NCI-H2227 (cell line): ENCODE measurements around the gene ALG10B.
"Not testable (repeated sequence)": the region's sequence is repeated elsewhere in the genome, so short reads cannot be mapped to it uniquely, and the experiment has no call there.

Experiments
- DNase-seq: peaks from one replicate; lab custom pipeline; 2025; ENCODE audit not compliant: unreplicated experiment; lab: John Stamatoyannopoulos, UW

Gene ALG10B, protein sequence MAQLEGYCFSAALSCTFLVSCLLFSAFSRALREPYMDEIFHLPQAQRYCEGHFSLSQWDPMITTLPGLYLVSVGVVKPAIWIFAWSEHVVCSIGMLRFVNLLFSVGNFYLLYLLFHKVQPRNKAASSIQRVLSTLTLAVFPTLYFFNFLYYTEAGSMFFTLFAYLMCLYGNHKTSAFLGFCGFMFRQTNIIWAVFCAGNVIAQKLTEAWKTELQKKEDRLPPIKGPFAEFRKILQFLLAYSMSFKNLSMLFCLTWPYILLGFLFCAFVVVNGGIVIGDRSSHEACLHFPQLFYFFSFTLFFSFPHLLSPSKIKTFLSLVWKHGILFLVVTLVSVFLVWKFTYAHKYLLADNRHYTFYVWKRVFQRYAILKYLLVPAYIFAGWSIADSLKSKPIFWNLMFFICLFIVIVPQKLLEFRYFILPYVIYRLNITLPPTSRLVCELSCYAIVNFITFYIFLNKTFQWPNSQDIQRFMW

DNA sequence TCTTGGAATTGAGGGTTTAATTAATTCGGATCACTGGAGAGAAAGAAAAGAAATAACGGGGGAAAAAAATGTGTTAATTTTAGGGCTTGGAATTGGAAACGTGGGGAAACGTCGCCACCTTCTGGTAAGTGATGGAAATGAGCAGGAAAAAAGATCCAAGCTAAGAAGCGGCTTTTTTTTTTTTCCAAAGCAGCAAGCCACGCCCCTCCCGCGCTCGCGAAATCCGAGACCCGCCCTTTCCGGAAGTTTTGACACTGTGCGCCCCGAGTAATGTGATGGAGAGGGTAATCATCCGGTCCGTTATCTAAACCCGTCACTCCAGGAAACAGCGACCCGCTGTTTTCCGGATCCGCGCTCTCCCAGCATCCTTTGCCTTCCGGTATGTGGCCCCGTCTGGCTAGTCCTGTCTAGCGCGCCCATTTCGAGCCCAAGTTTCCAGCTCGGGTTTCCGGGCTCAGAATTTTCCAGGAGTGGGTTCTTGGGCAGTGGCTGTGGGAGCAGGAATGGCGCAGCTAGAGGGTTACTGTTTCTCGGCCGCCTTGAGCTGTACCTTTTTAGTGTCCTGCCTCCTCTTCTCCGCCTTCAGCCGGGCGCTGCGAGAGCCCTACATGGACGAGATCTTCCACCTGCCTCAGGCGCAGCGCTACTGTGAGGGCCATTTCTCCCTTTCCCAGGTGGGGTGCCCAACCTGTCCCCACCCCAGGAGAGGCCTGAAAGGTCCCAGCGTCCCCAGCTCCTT lies at the start of gene ALG10B:
Gene ALG10B (plus strand): TSS at position 384 of the 739 bp plus-strand sequence. CDS start 120 bp downstream, at position 504.
- DNase-seq, result peak; percentile 95

GRCh38 chr12:38268612-38269011 lies 48.0 kb upstream of the ALG10B start:
- no peak for DNase-seq

DNA sequence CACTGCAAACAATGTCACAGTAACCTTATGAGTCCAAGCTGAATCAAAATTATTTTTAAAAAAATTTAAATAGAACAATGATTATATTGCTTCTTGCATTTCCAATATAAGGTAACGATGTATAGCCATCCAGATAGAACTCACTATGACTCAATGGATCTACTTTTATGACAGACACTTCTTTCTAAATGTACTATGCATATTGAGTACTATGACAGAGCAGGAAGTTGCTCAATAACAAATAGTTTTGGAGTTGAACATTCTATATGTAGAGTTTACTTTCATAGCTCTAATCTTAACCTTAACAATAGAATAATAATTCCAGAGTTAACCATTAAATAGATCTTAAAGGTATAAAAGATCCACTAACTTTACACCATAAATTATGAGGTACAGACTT lies 46.7 kb upstream of the ALG10B start:
- DNase-seq, result no peak

GRCh38 chr12:38279756-38280155 lies 36.8 kb upstream of the ALG10B start:
- no peak for DNase-seq

- no peak for DNase-seq
Measured at GRCh38 chr12:38282886-38283285, 33.7 kb upstream of the ALG10B start.

GRCh38 chr12:38289396-38289795 lies 27.2 kb upstream of the ALG10B start:
- no peak for DNase-seq

GRCh38 chr12:38291160-38291559 lies 25.4 kb upstream of the ALG10B start:
- no peak for DNase-seq

GRCh38 chr12:38302972-38303371 lies 13.6 kb upstream of the ALG10B start:
- not testable (repeated sequence) for DNase-seq

DNA sequence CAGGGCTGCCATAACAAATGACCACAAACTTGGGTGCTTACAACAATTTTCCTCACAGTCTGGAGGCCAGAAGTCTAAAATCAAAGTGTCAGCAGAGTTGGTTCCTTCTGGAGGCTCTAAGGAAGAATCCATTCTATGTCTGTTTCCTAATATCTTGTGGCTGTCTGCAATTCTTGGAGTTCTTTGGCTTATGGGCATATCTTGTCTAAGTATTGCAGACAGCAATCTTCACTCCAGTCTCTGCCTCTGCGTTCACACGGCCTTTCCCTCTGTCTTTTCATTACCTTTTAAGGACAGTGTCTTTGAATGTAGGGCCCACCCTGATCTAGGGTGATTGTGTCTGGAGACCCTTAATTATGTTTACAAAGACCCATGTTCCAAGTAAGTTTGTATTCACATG lies 5.4 kb downstream of the ALG10B start:
- DNase-seq, result not testable (repeated sequence)

GRCh38 chr12:38324912-38325311 lies 8.3 kb downstream of the ALG10B start:
- DNase-seq, result no peak

GRCh38 chr12:38327356-38327755 lies 10.8 kb downstream of the ALG10B start:
- no peak for DNase-seq

DNA sequence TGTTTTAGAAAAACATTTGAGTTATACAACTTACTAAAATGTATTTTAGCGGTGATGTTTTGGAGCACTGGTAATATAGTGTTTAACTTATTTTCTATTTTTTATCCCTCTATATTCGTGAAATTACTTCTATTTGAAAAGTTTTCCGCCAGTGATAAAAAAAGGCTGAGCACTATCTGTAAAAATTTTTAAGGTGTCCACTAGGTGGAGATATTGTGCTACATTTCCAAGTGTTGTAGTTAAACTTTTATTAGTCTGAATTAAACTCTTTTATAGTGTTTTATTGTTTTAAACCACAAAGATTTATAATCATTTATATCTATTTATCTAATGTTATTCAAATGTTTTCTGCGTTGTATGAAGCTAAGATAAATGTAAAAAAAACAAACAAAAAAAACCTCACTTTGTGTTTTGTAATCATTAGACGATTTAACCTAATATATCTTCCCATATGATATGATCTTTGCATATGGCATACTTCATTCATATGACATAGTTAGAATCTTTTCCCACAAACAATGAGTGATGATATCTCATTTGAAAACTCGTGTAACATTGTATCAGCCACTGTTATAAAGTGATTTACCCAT lies 11.8 kb downstream of the ALG10B start:
- DNase-seq, result no peak

DNA sequence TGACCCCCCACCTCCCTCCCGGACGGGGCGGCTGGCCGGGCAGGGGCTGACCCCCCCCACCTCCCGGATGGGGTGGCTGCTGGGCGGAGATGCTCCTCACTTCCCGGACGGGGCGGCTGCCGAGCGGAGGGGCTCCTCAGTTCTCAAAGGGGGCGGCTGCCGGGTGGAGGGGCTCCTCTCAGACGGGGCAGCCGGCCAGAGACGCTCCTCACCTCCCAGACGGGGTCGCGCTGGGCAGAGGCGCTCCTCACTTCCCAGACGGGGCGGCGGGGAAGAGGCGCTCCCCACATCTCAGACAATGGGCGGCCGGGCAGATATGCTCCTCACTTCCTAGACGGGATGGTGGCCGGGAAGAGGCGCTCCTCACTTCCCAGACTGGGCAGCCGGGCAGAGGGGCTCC lies 13.8 kb downstream of the ALG10B start:
- DNase-seq, result not testable (repeated sequence)

- DNase-seq, result no peak
Measured at GRCh38 chr12:38332814-38333213, 16.2 kb downstream of the ALG10B start.

- DNase-seq, result no peak
Measured at GRCh38 chr12:38342444-38342843, 25.9 kb downstream of the ALG10B start.

DNA sequence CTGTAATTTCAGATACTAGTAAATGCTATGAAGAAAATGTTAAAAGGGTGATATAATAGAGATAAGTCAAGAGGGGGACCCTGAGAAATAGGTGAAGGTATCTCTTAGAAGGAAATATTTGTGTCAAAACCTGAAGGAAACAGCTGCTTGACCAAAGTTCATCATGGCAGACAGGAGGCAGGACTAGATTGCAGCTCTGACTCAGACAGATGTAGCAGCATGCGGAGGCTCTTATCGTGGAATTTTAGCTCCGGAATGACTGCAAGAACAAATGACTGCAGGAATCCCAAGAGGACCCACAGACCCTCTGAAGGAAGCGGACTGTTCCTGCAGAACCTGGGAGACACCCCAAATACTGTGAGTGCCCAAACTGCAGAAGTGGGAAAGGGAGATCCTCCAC lies 26.7 kb downstream of the ALG10B start:
- DNase-seq, result not testable (repeated sequence)

DNA sequence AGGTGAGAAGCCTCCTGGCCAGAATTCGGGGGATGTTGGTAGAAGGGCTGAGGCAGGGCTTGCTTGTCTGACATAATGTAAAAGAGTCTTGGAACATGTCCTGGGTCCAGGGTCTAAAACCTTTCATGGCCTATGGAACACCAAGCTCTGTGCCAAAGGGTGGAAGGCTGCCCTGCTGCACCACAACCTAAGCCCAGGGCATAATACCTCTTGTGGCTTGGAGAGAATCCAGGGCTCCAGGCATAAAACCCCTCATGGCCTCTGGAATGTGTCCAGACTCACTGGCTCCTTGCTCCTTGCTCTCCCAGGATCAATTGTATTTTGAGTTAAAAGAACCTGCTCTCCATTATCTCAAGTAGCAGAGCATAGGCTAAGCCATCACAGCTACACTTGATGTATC lies 27.3 kb downstream of the ALG10B start:
- DNase-seq, result not testable (repeated sequence)

- DNase-seq, result no peak
Measured at GRCh38 chr12:38350342-38351174, 34.0 kb downstream of the ALG10B start.

- not testable (repeated sequence) for DNase-seq
Measured at GRCh38 chr12:38351175-38351508, 34.6 kb downstream of the ALG10B start.

DNA sequence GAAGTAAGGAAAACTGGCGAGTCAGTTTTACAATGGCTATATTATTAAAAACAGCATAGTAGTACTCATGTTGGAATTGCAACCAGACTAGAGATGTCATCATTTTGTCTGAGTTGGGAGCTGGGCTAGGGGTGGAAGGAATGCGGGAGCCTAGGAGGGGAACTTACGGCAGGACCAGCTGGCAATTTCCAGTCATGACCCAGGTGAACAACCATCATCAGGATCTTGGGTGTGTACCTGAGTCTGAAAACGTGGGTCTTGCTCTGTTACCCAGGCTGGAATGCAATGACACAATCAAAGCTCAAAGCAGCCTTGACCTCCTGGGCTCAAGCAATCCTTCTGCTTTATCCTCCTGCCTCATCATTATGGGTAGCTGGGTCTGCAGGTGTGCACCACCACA lies 50.9 kb downstream of the ALG10B start:
- no peak for DNase-seq

DNA sequence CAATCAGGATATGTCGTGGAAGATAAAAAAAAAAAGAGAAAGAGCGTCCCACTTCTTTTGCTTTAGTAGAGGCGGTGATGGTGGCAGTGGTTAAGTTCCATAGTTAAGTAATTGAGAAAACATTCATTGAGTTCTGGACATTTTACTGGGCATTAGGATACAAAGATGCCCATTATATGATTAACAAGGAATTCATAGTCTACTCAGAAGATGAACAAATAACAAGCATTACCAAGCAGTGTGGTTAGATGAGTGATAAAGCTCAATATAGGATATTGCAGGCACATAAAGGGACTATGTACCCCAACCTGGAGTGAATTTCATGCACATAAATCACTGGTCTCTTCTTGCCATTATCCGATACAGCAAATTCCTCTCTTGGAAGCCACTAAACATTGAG lies 53.7 kb downstream of the ALG10B start:
- no peak for DNase-seq
